Osteocyte (in vitro differentiated cells): ENCODE data around the gene SPATS2. TPM values are rescaled to one million over a fixed set of nuclear protein-coding genes. Genes with fewer than 3 reads are reported as not detected.
A peak's percentile ranks its signal among the peaks of the same experiment; 100 is the strongest.

ENCODE experiments used
- DNase-seq: peaks from one replicate; pipeline ENCODE4 v3.0.0; 2021; ENCODE audit warnings: mixed read lengths; ENCODE audit not compliant: unreplicated experiment; ENCODE audit errors: extremely low spot score
- H3K27ac Mint-ChIP-seq: one replicate; pipeline ENCODE4 v1.8.0; 2021; ENCODE audit warnings: mild to moderate bottlenecking, mixed read lengths; ENCODE audit not compliant: unreplicated experiment
- H3K27me3 Mint-ChIP-seq: one replicate; pipeline ENCODE4 v1.8.0; 2021; ENCODE audit warnings: mixed read lengths; ENCODE audit not compliant: unreplicated experiment
- H3K36me3 Mint-ChIP-seq: one replicate; pipeline ENCODE4 v1.8.0; 2021; ENCODE audit warnings: mixed read lengths; ENCODE audit not compliant: unreplicated experiment
- H3K4me1 Mint-ChIP-seq: one replicate; pipeline ENCODE4 v1.8.0; 2021; ENCODE audit warnings: mixed read lengths; ENCODE audit not compliant: unreplicated experiment
- H3K4me3 Mint-ChIP-seq: one replicate; pipeline ENCODE4 v1.8.0; 2021; ENCODE audit warnings: mild to moderate bottlenecking, moderate library complexity, mixed read lengths; ENCODE audit not compliant: unreplicated experiment
- H3K9me3 Mint-ChIP-seq: one replicate; pipeline ENCODE4 v1.8.0; 2021; ENCODE audit warnings: mixed read lengths; ENCODE audit not compliant: unreplicated experiment
- total RNA-seq: library from RNA; stranded (reverse); gene quantifications from 2 replicates; pipeline ENCODE4 v1.2.1, GENCODE V29; 2021
- TF ChIP-seq, protein P1 (sequence below): fragments of 200-600 bp; sonication (generic); IDR thresholded peaks from 2 replicates; pipeline ENCODE4 v1.5.0; 2021; ENCODE audit warnings: antibody characterized with exemption, mild to moderate bottlenecking, moderate library complexity

SPATS2 gene
- total RNA-seq, 1 donor from 2014 or later, result 25.6 TPM

DNA sequence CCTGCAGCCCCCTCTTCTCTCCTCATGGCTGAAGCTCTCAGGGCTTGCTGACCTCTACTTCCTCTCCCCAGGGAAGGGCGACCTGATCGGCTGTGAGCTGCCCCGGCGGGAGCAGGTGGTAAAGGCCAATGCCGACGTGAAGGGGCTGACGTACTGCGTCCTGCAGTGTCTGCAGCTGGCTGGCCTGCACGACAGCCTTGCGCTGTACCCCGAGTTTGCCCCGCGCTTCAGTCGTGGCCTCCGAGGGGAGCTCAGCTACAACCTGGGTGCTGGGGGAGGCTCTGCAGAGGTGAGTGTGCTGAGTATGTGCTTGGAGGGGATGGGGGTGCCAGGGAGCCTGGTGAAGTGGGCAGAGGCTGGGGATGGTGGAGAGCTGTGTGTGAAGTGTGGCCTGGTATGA is 187.0 kb downstream of the SPATS2 start:
- H3K36me3 Mint-ChIP-seq, result peaks cover 16% of the 10 kb centered on the region
- H3K9me3 Mint-ChIP-seq, result no peaks in the 10 kb centered on the region
- no peak overlapping the region for H3K4me3 Mint-ChIP-seq
- TF ChIP-seq, protein P1, sequence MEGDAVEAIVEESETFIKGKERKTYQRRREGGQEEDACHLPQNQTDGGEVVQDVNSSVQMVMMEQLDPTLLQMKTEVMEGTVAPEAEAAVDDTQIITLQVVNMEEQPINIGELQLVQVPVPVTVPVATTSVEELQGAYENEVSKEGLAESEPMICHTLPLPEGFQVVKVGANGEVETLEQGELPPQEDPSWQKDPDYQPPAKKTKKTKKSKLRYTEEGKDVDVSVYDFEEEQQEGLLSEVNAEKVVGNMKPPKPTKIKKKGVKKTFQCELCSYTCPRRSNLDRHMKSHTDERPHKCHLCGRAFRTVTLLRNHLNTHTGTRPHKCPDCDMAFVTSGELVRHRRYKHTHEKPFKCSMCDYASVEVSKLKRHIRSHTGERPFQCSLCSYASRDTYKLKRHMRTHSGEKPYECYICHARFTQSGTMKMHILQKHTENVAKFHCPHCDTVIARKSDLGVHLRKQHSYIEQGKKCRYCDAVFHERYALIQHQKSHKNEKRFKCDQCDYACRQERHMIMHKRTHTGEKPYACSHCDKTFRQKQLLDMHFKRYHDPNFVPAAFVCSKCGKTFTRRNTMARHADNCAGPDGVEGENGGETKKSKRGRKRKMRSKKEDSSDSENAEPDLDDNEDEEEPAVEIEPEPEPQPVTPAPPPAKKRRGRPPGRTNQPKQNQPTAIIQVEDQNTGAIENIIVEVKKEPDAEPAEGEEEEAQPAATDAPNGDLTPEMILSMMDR, result no peak
- H3K27ac Mint-ChIP-seq, result no peak overlapping the region
- H3K27me3 Mint-ChIP-seq, result peaks cover 5% of the 10 kb centered on the region
- peaks cover 2% of the 10 kb centered on the region for H3K4me1 Mint-ChIP-seq
- DNase-seq, result no peak

GRCh38 chr12:49555631-49556390 is 188.5 kb downstream of the SPATS2 start:
- H3K4me1 Mint-ChIP-seq, result peaks cover 2% of the 10 kb centered on the region
- TF ChIP-seq, protein P1, result no peak
- DNase-seq, result no peak
- no peaks in the 10 kb centered on the region for H3K9me3 Mint-ChIP-seq
- no peak overlapping the region for H3K4me3 Mint-ChIP-seq
- peaks cover 5% of the 10 kb centered on the region for H3K27me3 Mint-ChIP-seq
- H3K27ac Mint-ChIP-seq, result no peak overlapping the region
- peaks cover 19% of the 10 kb centered on the region for H3K36me3 Mint-ChIP-seq

- Mint-ChIP-seq H3K4me1 (peaks cover 2% of the 10 kb centered on the region), H3K9me3 (no peaks in the 10 kb centered on the region), H3K36me3 (peaks cover 22% of the 10 kb centered on the region), H3K27me3 (peaks cover 5% of the 10 kb centered on the region), H3K4me3 (no peak overlapping the region), H3K27ac (no peak overlapping the region)
- no peak for DNase-seq
- TF ChIP-seq, protein P1, result no peak
These were observed 189.3 kb downstream of the SPATS2 start for GRCh38 chr12:49556391-49557186.

- Mint-ChIP-seq H3K4me1 (peaks cover 2% of the 10 kb centered on the region), H3K36me3 (peaks cover 28% of the 10 kb centered on the region), H3K9me3 (no peaks in the 10 kb centered on the region), H3K27me3 (peaks cover 4% of the 10 kb centered on the region), H3K27ac (no peak overlapping the region), H3K4me3 (no peak overlapping the region)
- no peak for DNase-seq
- TF ChIP-seq, protein P1, result no peak
These were observed 190.1 kb downstream of the SPATS2 start for GRCh38 chr12:49557187-49557916.

DNA sequence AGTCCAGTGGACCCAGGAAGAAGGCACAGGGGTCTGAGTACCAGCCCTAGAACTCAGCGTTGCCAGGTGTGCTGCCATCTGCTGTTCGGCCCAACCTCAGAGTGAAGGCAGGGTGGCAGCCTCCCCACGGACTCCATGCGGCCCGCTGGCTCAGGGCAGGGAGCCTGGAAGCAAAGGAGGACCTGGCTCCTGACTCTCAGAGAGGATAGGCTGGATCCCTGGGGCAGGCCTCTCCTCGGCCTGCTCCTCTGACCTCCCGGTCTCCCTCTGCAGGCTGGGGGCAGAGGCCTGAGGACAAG is 190.6 kb downstream of the SPATS2 start:
- H3K27me3 Mint-ChIP-seq, result no peaks in the 10 kb centered on the region
- no peaks in the 10 kb centered on the region for H3K9me3 Mint-ChIP-seq
- H3K36me3 Mint-ChIP-seq, result peaks cover 31% of the 10 kb centered on the region
- TF ChIP-seq, protein P1, result peak; percentile 16
- no peak overlapping the region for H3K27ac Mint-ChIP-seq
- H3K4me3 Mint-ChIP-seq, result no peak overlapping the region
- no peak for DNase-seq
- peaks cover 2% of the 10 kb centered on the region for H3K4me1 Mint-ChIP-seq
